ENCODE data around the gene PLBD2. TPM values are rescaled to one million over a fixed set of nuclear protein-coding genes. Genes with fewer than 3 reads are reported as not detected.

Gene PLBD2
- total RNA-seq, 1 experiment from 2014 or later, result 31.4 TPM

GRCh38 chr12:113414519-113415038 lies 56.2 kb downstream of the PLBD2 start:
- H3K14ac ChIP-seq (ENCODE audit: insufficient read depth, low read length), result no peak overlapping the region
- Mint-ChIP-seq H3K4me3 (no peak overlapping the region), H3K27ac (no peak overlapping the region; a peak in 1 of 7 replicates), H3K9me3 (no peaks in the 10 kb centered on the region; a peak in 1 of 5 replicates), H3K36me3 (ENCODE audit: insufficient read depth in 1 of 3, low read depth in 3 of 3) (no peaks in the 10 kb centered on the region), H3K4me1 (peaks cover 3 to 18% of the 10 kb centered on the region in 2 experiments; a peak in 2 of 4 replicates), H3K27me3 (ENCODE audit: low read depth) (peaks cover 4% of the 10 kb centered on the region)
- WGBS (ENCODE audit: extremely low coverage, insufficient read length, low lambda C conversion rate), result no CpG with 5 or more reads among the region's 9 CpGs
- H4K20me1 ChIP-seq (ENCODE audit: control insufficient read depth, insufficient read depth, insufficient read length), result no peaks in the 10 kb centered on the region
- no peak overlapping the region for H3K4ac ChIP-seq (ENCODE audit: low read depth, low read length)
- H3K9me3 ChIP-seq (ENCODE audit: control insufficient read depth, low read depth, low read length), result no peaks in the 10 kb centered on the region
- no peak overlapping the region for H3K23ac ChIP-seq (ENCODE audit: insufficient read length, low read depth, low read length)
- H3K4me2 ChIP-seq (ENCODE audit: insufficient read depth, insufficient read length, low read length), result no peak overlapping the region
- H2AK5ac ChIP-seq (ENCODE audit: insufficient read length, low read length), result no peak overlapping the region
- H3K79me2 ChIP-seq (ENCODE audit: insufficient read depth, low read length), result no peaks in the 10 kb centered on the region
- H3K4me1 ChIP-seq (ENCODE audit: insufficient read depth, low read length), result no peaks in the 10 kb centered on the region
- no peak overlapping the region for H4K91ac ChIP-seq (ENCODE audit: insufficient read length, low read depth, low read length)
- H2BK20ac ChIP-seq (ENCODE audit: low read depth, low read length, poor library complexity, severe bottlenecking), result no peak overlapping the region
- H2BK120ac ChIP-seq (ENCODE audit: low read depth, low read length, poor library complexity, severe bottlenecking), result no peak overlapping the region
- H3K56ac ChIP-seq (ENCODE audit: insufficient read length, low read depth, low read length), result no peak overlapping the region
- no peak overlapping the region for H3K27ac ChIP-seq (ENCODE audit: insufficient read length, low read depth, low read length)
- no peak overlapping the region for H3T11ph ChIP-seq (ENCODE audit: low read length)
- H2BK5ac ChIP-seq (ENCODE audit: insufficient read length, low read length), result no peak overlapping the region
- H2BK15ac ChIP-seq (ENCODE audit: low read depth, low read length), result no peak overlapping the region
- H2BK12ac ChIP-seq (ENCODE audit: insufficient read length, low read depth, low read length), result no peak overlapping the region
- DNase-seq, result no peak
- H3K27me3 ChIP-seq (ENCODE audit: insufficient read depth, low read length), result no peaks in the 10 kb centered on the region
- H4K8ac ChIP-seq (replicated peaks; ENCODE audit: insufficient read length, low read depth, low read length), result no peak overlapping the region
- H4K5ac ChIP-seq (ENCODE audit: insufficient read length, low read depth, low read length), result no peak overlapping the region
- no peaks in the 10 kb centered on the region for H3K23me2 ChIP-seq (ENCODE audit: insufficient read length, low read depth, low read length, poor library complexity, severe bottlenecking)
- no peak overlapping the region for H2AFZ ChIP-seq (ENCODE audit: low read length)
- no peak overlapping the region for H3K9ac ChIP-seq (ENCODE audit: extremely low read depth, insufficient read length, low read length)
- H3K79me1 ChIP-seq (ENCODE audit: insufficient read depth, low read depth, low read length, poor library complexity, severe bottlenecking), result no peaks in the 10 kb centered on the region
- H3K18ac ChIP-seq (ENCODE audit: insufficient read length, low read depth, low read length), result no peak overlapping the region
- TF ChIP-seq, protein P1, sequence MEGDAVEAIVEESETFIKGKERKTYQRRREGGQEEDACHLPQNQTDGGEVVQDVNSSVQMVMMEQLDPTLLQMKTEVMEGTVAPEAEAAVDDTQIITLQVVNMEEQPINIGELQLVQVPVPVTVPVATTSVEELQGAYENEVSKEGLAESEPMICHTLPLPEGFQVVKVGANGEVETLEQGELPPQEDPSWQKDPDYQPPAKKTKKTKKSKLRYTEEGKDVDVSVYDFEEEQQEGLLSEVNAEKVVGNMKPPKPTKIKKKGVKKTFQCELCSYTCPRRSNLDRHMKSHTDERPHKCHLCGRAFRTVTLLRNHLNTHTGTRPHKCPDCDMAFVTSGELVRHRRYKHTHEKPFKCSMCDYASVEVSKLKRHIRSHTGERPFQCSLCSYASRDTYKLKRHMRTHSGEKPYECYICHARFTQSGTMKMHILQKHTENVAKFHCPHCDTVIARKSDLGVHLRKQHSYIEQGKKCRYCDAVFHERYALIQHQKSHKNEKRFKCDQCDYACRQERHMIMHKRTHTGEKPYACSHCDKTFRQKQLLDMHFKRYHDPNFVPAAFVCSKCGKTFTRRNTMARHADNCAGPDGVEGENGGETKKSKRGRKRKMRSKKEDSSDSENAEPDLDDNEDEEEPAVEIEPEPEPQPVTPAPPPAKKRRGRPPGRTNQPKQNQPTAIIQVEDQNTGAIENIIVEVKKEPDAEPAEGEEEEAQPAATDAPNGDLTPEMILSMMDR (conservative IDR thresholded peaks at IDR 0.05), result no peak
